Measurements from ENCODE around the gene DSCAML1.

DNA sequence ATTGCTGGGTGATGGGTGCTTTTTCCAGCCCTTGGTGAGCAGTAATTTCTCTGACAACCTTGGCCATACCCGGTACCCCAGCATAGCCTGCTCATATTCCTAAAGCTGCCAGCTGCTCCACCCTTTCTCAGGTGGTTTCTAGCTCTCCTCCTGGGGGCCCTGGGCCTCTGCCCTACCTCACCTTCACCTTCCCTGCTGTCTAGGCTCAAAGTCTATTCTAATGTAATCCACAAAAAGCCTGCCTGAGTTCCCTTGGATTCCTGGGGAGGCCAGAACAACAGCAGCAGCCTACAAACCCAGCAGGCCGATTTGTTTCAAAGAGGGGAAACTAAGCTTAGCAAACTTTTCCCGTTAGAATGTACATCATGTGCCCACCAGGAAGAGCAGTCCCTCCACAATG, 117.6 kb downstream of the DSCAML1 start:
- TF ChIP-seq, protein P1, sequence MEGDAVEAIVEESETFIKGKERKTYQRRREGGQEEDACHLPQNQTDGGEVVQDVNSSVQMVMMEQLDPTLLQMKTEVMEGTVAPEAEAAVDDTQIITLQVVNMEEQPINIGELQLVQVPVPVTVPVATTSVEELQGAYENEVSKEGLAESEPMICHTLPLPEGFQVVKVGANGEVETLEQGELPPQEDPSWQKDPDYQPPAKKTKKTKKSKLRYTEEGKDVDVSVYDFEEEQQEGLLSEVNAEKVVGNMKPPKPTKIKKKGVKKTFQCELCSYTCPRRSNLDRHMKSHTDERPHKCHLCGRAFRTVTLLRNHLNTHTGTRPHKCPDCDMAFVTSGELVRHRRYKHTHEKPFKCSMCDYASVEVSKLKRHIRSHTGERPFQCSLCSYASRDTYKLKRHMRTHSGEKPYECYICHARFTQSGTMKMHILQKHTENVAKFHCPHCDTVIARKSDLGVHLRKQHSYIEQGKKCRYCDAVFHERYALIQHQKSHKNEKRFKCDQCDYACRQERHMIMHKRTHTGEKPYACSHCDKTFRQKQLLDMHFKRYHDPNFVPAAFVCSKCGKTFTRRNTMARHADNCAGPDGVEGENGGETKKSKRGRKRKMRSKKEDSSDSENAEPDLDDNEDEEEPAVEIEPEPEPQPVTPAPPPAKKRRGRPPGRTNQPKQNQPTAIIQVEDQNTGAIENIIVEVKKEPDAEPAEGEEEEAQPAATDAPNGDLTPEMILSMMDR (IDR thresholded peaks at IDR 0.05) = no peak
- TF ChIP-seq CREM (CRISPR knock-in tag; IDR thresholded peaks at IDR 0.05) = no peak
- no peak for TF ChIP-seq MXD4 (CRISPR knock-in tag; IDR thresholded peaks at IDR 0.05; ENCODE audit: borderline replicate concordance)
- TF ChIP-seq, protein P2, sequence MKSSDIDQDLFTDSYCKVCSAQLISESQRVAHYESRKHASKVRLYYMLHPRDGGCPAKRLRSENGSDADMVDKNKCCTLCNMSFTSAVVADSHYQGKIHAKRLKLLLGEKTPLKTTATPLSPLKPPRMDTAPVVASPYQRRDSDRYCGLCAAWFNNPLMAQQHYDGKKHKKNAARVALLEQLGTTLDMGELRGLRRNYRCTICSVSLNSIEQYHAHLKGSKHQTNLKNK (CRISPR knock-in tag; IDR thresholded peaks at IDR 0.05) = no peak
- TF ChIP-seq, protein P3, sequence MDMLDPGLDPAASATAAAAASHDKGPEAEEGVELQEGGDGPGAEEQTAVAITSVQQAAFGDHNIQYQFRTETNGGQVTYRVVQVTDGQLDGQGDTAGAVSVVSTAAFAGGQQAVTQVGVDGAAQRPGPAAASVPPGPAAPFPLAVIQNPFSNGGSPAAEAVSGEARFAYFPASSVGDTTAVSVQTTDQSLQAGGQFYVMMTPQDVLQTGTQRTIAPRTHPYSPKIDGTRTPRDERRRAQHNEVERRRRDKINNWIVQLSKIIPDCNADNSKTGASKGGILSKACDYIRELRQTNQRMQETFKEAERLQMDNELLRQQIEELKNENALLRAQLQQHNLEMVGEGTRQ (CRISPR knock-in tag; IDR thresholded peaks at IDR 0.05) = no peak
- no peak for TF ChIP-seq ETV6 (CRISPR knock-in tag; IDR thresholded peaks at IDR 0.05)
- TF ChIP-seq NR2C2 (CRISPR knock-in tag; IDR thresholded peaks at IDR 0.05) = no peak
